ENCODE measurements around the gene NR4A1.
A peak's percentile ranks its signal among the peaks of the same experiment; 100 is the strongest.

The NR4A1 gene

GRCh38 chr12:52037248-52037861 lies 13.9 kb upstream of the NR4A1 start:
- POLR2A ChIA-PET (ENCODE audit: low non-redundant PET): no interaction called here
- TF ChIP-seq, protein P1, sequence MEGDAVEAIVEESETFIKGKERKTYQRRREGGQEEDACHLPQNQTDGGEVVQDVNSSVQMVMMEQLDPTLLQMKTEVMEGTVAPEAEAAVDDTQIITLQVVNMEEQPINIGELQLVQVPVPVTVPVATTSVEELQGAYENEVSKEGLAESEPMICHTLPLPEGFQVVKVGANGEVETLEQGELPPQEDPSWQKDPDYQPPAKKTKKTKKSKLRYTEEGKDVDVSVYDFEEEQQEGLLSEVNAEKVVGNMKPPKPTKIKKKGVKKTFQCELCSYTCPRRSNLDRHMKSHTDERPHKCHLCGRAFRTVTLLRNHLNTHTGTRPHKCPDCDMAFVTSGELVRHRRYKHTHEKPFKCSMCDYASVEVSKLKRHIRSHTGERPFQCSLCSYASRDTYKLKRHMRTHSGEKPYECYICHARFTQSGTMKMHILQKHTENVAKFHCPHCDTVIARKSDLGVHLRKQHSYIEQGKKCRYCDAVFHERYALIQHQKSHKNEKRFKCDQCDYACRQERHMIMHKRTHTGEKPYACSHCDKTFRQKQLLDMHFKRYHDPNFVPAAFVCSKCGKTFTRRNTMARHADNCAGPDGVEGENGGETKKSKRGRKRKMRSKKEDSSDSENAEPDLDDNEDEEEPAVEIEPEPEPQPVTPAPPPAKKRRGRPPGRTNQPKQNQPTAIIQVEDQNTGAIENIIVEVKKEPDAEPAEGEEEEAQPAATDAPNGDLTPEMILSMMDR (conservative IDR thresholded peaks at IDR 0.05; ENCODE audit: low read depth): no peak
- CTCF ChIA-PET: interaction anchor here (3.1 kb wide), 1 partner anchor 12 kb away, joined by 13 read pairs; no protein-coding TSS in a partner anchor
- DNase-seq (ENCODE audit: low spot score): no peak
- 0 out of 2 replicates have a peak overlapping the region, but pooled peaks have one; percentile 51 for H3K27ac ChIP-seq

GRCh38 chr12:52038447-52038846 lies 12.8 kb upstream of the NR4A1 start:
- TF ChIP-seq, protein P1 (conservative IDR thresholded peaks at IDR 0.05; ENCODE audit: low read depth): no peak
- H3K27ac ChIP-seq: no peak overlapping the region
- ChIA-PET CTCF (interaction anchor here (1.1 to 3.1 kb wide), 2 partner anchors 13 to 15 kb away, joined by 3 to 13 read pairs; no protein-coding TSS in a partner anchor), POLR2A (ENCODE audit: low non-redundant PET) (no interaction called here)
- no peak for DNase-seq (ENCODE audit: low spot score)

DNA sequence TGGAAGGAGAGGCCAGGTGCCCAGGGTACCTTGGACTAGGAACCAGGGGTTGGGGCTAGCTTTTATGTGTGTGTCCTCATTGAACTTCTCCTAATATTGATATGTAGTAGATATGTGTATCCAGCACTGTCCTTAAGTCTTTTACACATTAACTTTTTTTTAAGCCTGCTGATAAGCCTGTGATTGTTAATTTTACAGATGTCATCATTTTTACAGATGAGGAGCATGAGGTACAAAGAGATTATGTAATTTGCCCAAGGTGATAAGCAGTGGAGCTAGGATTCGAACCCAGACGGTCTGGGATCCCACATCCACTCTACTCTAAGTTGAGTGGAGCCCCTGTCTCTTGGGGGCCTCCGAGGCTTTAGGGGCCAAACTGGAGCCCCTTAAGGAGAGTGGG lies 10.2 kb upstream of the NR4A1 start:
- TF ChIP-seq, protein P1 (conservative IDR thresholded peaks at IDR 0.05; ENCODE audit: low read depth): no peak
- ChIA-PET CTCF (interaction anchor here (0.8 kb wide), 1 partner anchor 16 kb away, joined by 6 read pairs; no protein-coding TSS in a partner anchor), POLR2A (ENCODE audit: low non-redundant PET) (no interaction called here)
- no peak for DNase-seq (ENCODE audit: low spot score)
- H3K27ac ChIP-seq: no peak overlapping the region

DNA sequence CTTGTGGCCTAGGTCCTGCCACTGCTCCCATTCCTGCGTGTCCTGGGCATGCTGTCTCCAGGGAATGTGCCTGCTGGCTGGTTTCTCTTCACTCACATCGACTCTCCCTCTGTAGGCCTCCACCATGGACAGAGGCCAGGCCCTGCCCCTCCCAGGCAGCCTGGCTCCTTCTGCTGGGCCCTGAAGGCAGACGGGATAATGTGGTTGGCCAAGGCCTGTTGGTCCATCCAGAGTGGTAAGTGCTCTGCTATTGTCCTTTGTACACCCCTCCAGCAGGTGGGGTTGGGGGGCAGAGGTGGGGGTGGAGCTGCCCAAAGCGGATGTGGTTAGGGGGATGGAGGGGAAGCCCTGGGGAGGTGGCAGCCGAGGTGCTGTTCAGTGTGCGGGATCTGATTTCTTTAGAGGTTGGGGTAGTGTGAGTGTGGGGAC lies 9.5 kb upstream of the NR4A1 start:
- ChIA-PET CTCF (no interaction called here), POLR2A (ENCODE audit: low non-redundant PET) (no interaction called here)
- DNase-seq (ENCODE audit: low spot score): no peak
- no peak overlapping the region for H3K27ac ChIP-seq
- TF ChIP-seq, protein P1 (conservative IDR thresholded peaks at IDR 0.05; ENCODE audit: low read depth): no peak

DNA sequence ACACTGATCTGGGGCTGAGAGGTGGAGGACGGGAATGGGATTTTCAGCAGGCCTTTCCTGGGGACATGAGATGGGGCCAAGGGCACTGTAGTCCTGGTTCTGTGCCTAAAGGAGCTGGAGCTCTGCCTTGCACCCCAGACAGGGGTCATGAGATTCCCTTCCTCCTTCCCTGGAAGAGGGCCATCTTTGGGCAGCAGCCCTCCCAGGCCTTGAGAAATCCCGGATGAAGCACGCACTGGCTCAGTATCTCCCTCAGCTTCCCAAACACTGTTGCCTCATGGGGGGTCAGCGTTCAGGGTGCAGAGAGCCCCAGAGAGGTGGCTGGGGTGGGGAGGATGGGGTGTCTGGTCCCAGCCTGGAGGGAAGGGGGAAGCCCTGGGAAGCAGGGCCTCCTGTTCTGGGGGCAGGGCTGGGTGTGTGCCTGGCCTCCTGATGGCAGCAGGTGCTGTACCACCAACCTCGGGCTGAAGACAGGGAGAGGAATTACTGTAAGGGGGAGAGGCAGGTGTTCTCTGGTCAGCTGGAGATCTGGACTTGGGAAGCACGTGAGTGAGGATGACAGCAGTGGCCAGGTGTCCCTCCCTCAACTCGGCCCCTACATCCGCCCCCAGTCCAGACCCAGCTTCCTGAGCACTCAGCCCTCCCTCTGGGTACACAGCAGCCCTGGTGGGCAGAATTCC lies 8.4 kb upstream of the NR4A1 start:
- ChIA-PET CTCF (interaction anchor here (1.0 kb wide), 1 partner anchor 17 kb away, joined by 4 read pairs; no protein-coding TSS in a partner anchor), POLR2A (ENCODE audit: low non-redundant PET) (no interaction called here)
- H3K27ac ChIP-seq: no peak overlapping the region
- DNase-seq (ENCODE audit: low spot score): no peak
- TF ChIP-seq, protein P1 (conservative IDR thresholded peaks at IDR 0.05; ENCODE audit: low read depth): no peak

GRCh38 chr12:52043386-52044212 lies 7.6 kb upstream of the NR4A1 start:
- CTCF ChIA-PET: interaction anchor here (0.6 to 1.5 kb wide), 5 partner anchors 18 to 234 kb away, joined by 3 to 10 read pairs (median 4); no protein-coding TSS in a partner anchor
- POLR2A ChIA-PET (ENCODE audit: low non-redundant PET): no interaction called here

More at GRCh38 chr12:52043386-52044212, 7.6 kb upstream of the NR4A1 start:
- no peak overlapping the region for H3K27ac ChIP-seq
- no peak for DNase-seq (ENCODE audit: low spot score)
- TF ChIP-seq, protein P1 (conservative IDR thresholded peaks at IDR 0.05; ENCODE audit: low read depth): no peak
